ENCODE results near the gene ILKAP.
A peak's percentile ranks its signal among the peaks of the same experiment; 100 is the strongest.
"Not testable (repeated sequence)": the region's sequence is repeated elsewhere in the genome, so short reads cannot be mapped to it uniquely, and the experiment has no call there.

The ILKAP gene

DNA sequence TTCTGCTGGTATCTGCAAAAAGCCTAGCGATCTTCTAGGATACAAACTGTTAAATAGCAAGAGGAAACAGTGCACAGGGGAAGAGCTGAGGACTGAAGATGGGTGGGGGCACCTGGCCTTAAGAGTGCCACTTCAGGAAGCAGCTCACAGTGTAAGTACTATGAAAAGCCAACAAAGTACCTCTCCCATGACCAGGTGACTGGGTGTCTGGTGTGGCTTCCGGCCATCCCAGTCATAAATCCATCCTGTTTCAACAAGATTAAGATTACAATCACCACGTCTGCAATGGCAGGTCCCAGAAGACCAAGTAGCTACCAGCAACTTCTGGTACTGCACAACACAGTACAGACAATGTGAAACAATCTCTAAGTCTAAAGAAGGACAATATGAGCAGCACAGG is 28.8 kb downstream of the ILKAP start:
- peaks cover 5% of the 10 kb centered on the region for H3K4me1 Mint-ChIP-seq
- no peak overlapping the region for H3K4me3 Mint-ChIP-seq
- no peak overlapping the region for H3K27ac Mint-ChIP-seq
- DNase-seq: no peak
- TF ChIP-seq, protein P1, sequence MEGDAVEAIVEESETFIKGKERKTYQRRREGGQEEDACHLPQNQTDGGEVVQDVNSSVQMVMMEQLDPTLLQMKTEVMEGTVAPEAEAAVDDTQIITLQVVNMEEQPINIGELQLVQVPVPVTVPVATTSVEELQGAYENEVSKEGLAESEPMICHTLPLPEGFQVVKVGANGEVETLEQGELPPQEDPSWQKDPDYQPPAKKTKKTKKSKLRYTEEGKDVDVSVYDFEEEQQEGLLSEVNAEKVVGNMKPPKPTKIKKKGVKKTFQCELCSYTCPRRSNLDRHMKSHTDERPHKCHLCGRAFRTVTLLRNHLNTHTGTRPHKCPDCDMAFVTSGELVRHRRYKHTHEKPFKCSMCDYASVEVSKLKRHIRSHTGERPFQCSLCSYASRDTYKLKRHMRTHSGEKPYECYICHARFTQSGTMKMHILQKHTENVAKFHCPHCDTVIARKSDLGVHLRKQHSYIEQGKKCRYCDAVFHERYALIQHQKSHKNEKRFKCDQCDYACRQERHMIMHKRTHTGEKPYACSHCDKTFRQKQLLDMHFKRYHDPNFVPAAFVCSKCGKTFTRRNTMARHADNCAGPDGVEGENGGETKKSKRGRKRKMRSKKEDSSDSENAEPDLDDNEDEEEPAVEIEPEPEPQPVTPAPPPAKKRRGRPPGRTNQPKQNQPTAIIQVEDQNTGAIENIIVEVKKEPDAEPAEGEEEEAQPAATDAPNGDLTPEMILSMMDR (IDR thresholded peaks at IDR 0.05): no peak
- H3K27me3 Mint-ChIP-seq (ENCODE audit: low read depth, poor library complexity): no peaks in the 10 kb centered on the region
- H3K36me3 Mint-ChIP-seq (ENCODE audit: low read depth): peaks cover 70% of the 10 kb centered on the region
- no peaks in the 10 kb centered on the region for H3K9me3 Mint-ChIP-seq

- Mint-ChIP-seq H3K27me3 (ENCODE audit: low read depth, poor library complexity) (no peaks in the 10 kb centered on the region), H3K4me3 (no peak overlapping the region), H3K36me3 (ENCODE audit: low read depth) (peaks cover 68% of the 10 kb centered on the region), H3K27ac (no peak overlapping the region), H3K9me3 (no peaks in the 10 kb centered on the region), H3K4me1 (peaks cover 6% of the 10 kb centered on the region)
- DNase-seq: no peak
- TF ChIP-seq, protein P1 (IDR thresholded peaks at IDR 0.05): no peak
Observed at GRCh38 chr2:238174291-238174690, 29.2 kb downstream of the ILKAP start.

GRCh38 chr2:238173692-238174091 is 29.8 kb downstream of the ILKAP start:
- TF ChIP-seq, protein P1 (IDR thresholded peaks at IDR 0.05): peak; percentile 6
- Mint-ChIP-seq H3K4me3 (no peak overlapping the region), H3K27ac (no peak overlapping the region), H3K36me3 (ENCODE audit: low read depth) (peaks cover 62% of the 10 kb centered on the region), H3K9me3 (no peaks in the 10 kb centered on the region), H3K27me3 (ENCODE audit: low read depth, poor library complexity) (no peaks in the 10 kb centered on the region), H3K4me1 (peaks cover 6% of the 10 kb centered on the region)
- DNase-seq: no peak

DNA sequence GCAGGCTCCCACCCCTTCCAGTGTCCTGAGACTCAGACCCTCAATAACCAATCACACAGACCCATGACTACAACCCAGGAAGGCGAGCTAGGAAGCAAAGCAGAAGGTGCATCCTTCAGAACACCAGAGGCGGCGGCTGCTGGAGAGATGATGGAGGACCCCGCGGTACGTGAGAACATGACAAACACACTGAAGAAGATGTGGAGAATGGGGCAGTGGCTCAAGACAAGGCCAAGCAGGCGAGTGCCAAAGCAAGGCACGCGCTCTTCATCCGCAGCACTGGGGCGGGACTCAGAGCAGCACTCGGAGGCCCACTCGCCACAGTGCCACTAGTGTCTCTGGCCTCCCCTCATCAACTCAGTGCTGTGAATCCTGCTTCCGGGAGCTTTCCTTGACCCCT is 31.1 kb downstream of the ILKAP start:
- no peak overlapping the region for H3K4me3 Mint-ChIP-seq
- peaks cover 6% of the 10 kb centered on the region for H3K4me1 Mint-ChIP-seq
- TF ChIP-seq, protein P1 (IDR thresholded peaks at IDR 0.05): no peak
- DNase-seq: no peak
- no peak overlapping the region for H3K27ac Mint-ChIP-seq
- H3K36me3 Mint-ChIP-seq (ENCODE audit: low read depth): peaks cover 53% of the 10 kb centered on the region
- H3K9me3 Mint-ChIP-seq: no peaks in the 10 kb centered on the region
- H3K27me3 Mint-ChIP-seq (ENCODE audit: low read depth, poor library complexity): no peaks in the 10 kb centered on the region

- H3K4me1 Mint-ChIP-seq: peaks cover 6% of the 10 kb centered on the region
- H3K36me3 Mint-ChIP-seq (ENCODE audit: low read depth): peaks cover 47% of the 10 kb centered on the region
Observed at GRCh38 chr2:238171575-238172187, 31.8 kb downstream of the ILKAP start.

GRCh38 chr2:238171072-238171431 is 32.4 kb downstream of the ILKAP start:
- not testable (repeated sequence) for H3K27ac Mint-ChIP-seq; H3K9me3 Mint-ChIP-seq; H3K4me1 Mint-ChIP-seq; H3K4me3 Mint-ChIP-seq; H3K27me3 Mint-ChIP-seq (ENCODE audit: low read depth, poor library complexity); DNase-seq
- H3K36me3 Mint-ChIP-seq (ENCODE audit: low read depth): peaks cover 43% of the 10 kb centered on the region

More at GRCh38 chr2:238171575-238172187, 31.8 kb downstream of the ILKAP start:
- Mint-ChIP-seq H3K4me3 (no peak overlapping the region), H3K27me3 (ENCODE audit: low read depth, poor library complexity) (no peaks in the 10 kb centered on the region), H3K27ac (no peak overlapping the region), H3K9me3 (no peaks in the 10 kb centered on the region)
- TF ChIP-seq, protein P1 (IDR thresholded peaks at IDR 0.05): no peak
- no peak for DNase-seq
